ENCODE measurements around the gene TAF9. TPM values are rescaled to one million over a fixed set of nuclear protein-coding genes. Genes with fewer than 3 reads are reported as not detected.

The TAF9 gene
- total and polyA plus RNA-seq, 2 of the 13 experiments (the other 11 are each of a cell fraction or from before 2014, with no cell fraction given): 113 to 218 TPM

DNA sequence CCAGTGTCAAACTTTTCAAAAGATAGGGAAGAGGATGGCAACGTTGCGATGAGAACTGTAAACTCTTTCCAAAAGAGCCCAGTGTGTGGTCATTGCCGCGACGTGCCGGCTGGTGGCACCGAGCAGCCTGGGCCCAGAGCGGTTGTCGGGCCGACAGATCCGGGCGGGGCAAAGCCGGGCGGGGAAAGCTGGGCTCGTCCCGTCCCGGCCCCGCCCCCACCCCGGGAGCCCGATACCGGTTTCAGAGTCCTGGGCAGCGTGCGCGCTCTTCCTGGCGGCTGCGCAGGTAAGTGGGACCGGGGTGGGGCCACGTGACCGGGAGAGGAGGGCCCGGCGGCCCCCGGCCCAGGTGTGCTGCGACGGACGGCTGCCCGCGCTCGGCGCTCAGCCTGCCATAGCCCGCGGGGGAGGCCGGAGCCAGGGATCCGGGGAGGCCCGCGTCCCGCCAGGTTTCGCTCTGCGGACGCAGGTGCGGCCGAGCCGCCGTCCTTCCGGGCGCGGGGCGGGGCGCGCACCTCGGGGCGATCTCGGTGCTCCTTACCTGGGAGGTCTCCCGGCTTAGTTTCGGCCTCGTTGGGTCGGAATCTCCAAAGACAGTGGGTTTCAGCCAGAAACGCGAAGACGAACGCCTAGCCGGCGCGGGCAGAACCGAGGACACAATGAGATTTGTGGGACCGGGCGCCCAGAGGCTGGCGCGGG lies 45.7 kb upstream of the TAF9 start, which contains the start of gene MARVELD2 (continued):
- TF ChIP-seq NAIF1 (CRISPR knock-in tag; IDR thresholded peaks at IDR 0.05; ENCODE audit: borderline replicate concordance) (peak; percentile 44; the same call in 1 of the 2 replicates), NBN (conservative IDR thresholded peaks at IDR 0.05) (no peak), MIER2 (CRISPR knock-in tag; IDR thresholded peaks at IDR 0.05) (peak; percentile 21; the same call in 1 of the 2 replicates), ZNF546 (CRISPR knock-in tag; conservative IDR thresholded peaks at IDR 0.05) (peak; percentile 74; the same call in 1 of the 2 replicates), POLR2AphosphoS2 (IDR thresholded peaks at IDR 0.05; ENCODE audit: low read depth, low read length) (no peak), ZBTB7B (CRISPR knock-in tag; IDR thresholded peaks at IDR 0.05) (no peak), ZFX (CRISPR knock-in tag; IDR thresholded peaks at IDR 0.05; ENCODE audit: low read depth) (peak; percentile 78), PRDM4 (CRISPR knock-in tag; IDR thresholded peaks at IDR 0.05; ENCODE audit: borderline replicate concordance) (no peak), ZNF891 (CRISPR knock-in tag; IDR thresholded peaks at IDR 0.05) (peak; percentile 24; the same call in 1 of the 2 replicates), BATF2 (CRISPR knock-in tag; IDR thresholded peaks at IDR 0.05) (peak; percentile 73), PREB (CRISPR knock-in tag; IDR thresholded peaks at IDR 0.05) (no peak), MAFF (IDR thresholded peaks at IDR 0.05; ENCODE audit: low read depth, low read length) (no peak), ZNF580 (CRISPR knock-in tag; IDR thresholded peaks at IDR 0.05; ENCODE audit: borderline replicate concordance, low read depth) (no peak; the same call in 1 of the 2 replicates), MEIS1 (CRISPR knock-in tag; IDR thresholded peaks at IDR 0.05; ENCODE audit: borderline replicate concordance) (peak; percentile 64), ZNF839 (CRISPR knock-in tag; IDR thresholded peaks at IDR 0.05; ENCODE audit: borderline replicate concordance) (no peak; the same call in 1 of the 2 replicates), KDM2A (CRISPR knock-in tag; IDR thresholded peaks at IDR 0.05; ENCODE audit: borderline replicate concordance, low read depth) (peak; percentile 93), FOXA3 (CRISPR knock-in tag; IDR thresholded peaks at IDR 0.05) (0 out of 2 replicates have a peak, but pooled peaks have one; percentile 5), SYNCRIP (IDR thresholded peaks at IDR 0.05; ENCODE audit: insufficient read depth, low read depth, low read length) (no peak)
- TF ChIP-seq, protein P1, sequence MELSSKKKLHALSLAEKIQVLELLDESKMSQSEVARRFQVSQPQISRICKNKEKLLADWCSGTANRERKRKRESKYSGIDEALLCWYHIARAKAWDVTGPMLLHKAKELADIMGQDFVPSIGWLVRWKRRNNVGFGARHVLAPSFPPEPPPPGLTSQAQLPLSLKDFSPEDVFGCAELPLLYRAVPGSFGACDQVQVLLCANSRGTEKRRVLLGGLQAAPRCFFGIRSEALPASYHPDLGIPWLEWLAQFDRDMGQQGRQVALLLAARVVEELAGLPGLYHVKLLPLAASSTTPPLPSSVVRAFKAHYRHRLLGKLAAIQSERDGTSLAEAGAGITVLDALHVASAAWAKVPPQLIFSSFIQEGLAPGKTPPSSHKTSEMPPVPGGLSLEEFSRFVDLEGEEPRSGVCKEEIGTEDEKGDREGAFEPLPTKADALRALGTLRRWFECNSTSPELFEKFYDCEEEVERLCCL (CRISPR knock-in tag; IDR thresholded peaks at IDR 0.05; ENCODE audit: borderline replicate concordance): no peak
- TF ChIP-seq, protein P2, sequence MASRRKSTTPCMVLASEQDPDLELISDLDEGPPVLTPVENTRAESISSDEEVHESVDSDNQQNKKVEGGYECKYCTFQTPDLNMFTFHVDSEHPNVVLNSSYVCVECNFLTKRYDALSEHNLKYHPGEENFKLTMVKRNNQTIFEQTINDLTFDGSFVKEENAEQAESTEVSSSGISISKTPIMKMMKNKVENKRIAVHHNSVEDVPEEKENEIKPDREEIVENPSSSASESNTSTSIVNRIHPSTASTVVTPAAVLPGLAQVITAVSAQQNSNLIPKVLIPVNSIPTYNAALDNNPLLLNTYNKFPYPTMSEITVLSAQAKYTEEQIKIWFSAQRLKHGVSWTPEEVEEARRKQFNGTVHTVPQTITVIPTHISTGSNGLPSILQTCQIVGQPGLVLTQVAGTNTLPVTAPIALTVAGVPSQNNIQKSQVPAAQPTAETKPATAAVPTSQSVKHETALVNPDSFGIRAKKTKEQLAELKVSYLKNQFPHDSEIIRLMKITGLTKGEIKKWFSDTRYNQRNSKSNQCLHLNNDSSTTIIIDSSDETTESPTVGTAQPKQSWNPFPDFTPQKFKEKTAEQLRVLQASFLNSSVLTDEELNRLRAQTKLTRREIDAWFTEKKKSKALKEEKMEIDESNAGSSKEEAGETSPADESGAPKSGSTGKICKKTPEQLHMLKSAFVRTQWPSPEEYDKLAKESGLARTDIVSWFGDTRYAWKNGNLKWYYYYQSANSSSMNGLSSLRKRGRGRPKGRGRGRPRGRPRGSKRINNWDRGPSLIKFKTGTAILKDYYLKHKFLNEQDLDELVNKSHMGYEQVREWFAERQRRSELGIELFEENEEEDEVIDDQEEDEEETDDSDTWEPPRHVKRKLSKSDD (CRISPR knock-in tag; IDR thresholded peaks at IDR 0.05; ENCODE audit: low read depth): peak; percentile 17; the same call in 1 of the 2 replicates
